Subcutaneous adipose tissue (tissue), 4 donors: ENCODE measurements around the gene PRXL2A. TPM values are rescaled to one million over a fixed set of nuclear protein-coding genes. Genes with fewer than 3 reads are reported as not detected.

Experiments used
- CTCF ChIP-seq: fragments of 450-650 bp; IDR thresholded peaks from one replicate; pipeline ENCODE4 v1.5.1; 2016; ENCODE audit warnings: low read depth, mild to moderate bottlenecking, control low read depth, antibody characterized with exemption, moderate library complexity
- total RNA-seq, 4 donors: library from RNA; depleted of rRNA; stranded (reverse); fragments of >200 nt; gene quantifications; one replicate each; pipeline ENCODE4 v1.1.0, GENCODE V29; 2016

The PRXL2A gene
- total RNA-seq, 4 donors from 2014 or later, result 254 to 775 (median 498) TPM

GRCh38 chr10:80380185-80380584 lies 28.2 kb upstream of the PRXL2A start:
- TF ChIP-seq CTCF, result no peak

- no peak for TF ChIP-seq CTCF
These were observed 25.4 kb upstream of the PRXL2A start for GRCh38 chr10:80382989-80383388.

GRCh38 chr10:80390740-80391139 lies 17.6 kb upstream of the PRXL2A start:
- no peak for TF ChIP-seq CTCF

GRCh38 chr10:80392250-80392649 lies 16.1 kb upstream of the PRXL2A start:
- no peak for TF ChIP-seq CTCF

GRCh38 chr10:80394358-80394916 lies 13.9 kb upstream of the PRXL2A start:
- TF ChIP-seq CTCF, result no peak

- TF ChIP-seq CTCF, result no peak
These were observed 11.3 kb upstream of the PRXL2A start for GRCh38 chr10:80397014-80397413.

- no peak for TF ChIP-seq CTCF
These were observed 8.1 kb upstream of the PRXL2A start for GRCh38 chr10:80400136-80400804.
